ENCODE data around the gene CDH5.

CDH5 gene

GRCh38 chr16:66386629-66387622 lies 20.4 kb downstream of the CDH5 start:
- Histone ChIP-seq H3K79me2 (ENCODE audit: insufficient read depth, low read length) (no peaks in the 10 kb centered on the region), H2AFZ (ENCODE audit: low read depth, low read length, severe bottlenecking) (no peak overlapping the region), H3K9ac (ENCODE audit: low read length) (no peak overlapping the region), H4K20me1 (ENCODE audit: low read depth, low read length) (no peaks in the 10 kb centered on the region), H3K9me3 (ENCODE audit: insufficient read depth, low read length) (no peaks in the 10 kb centered on the region), H3K9me2 (replicated peaks; ENCODE audit: insufficient read depth, low read length) (no peaks in the 10 kb centered on the region), H3K27me3 (ENCODE audit: low read length) (no peaks in the 10 kb centered on the region), H3K36me3 (ENCODE audit: low read length) (no peaks in the 10 kb centered on the region), H3K4me3 (ENCODE audit: insufficient read depth, low read length, poor library complexity, severe bottlenecking) (no peak overlapping the region), H3F3A (ENCODE audit: insufficient read depth) (no peaks in the 10 kb centered on the region), H3K4me2 (ENCODE audit: low read depth, low read length, poor library complexity, severe bottlenecking) (no peak overlapping the region), H3K27ac (ENCODE audit: low read depth, low read length) (no peak overlapping the region)
- TF ChIP-seq EZH2phosphoT487 (conservative IDR thresholded peaks at IDR 0.05; ENCODE audit: low read length) (no peak), CTCF (IDR thresholded peaks at IDR 0.05; ENCODE audit: insufficient read depth, low read length, poor library complexity, severe bottlenecking) (no peak)

GRCh38 chr16:66387817-66388332 lies 21.4 kb downstream of the CDH5 start:
- no peak overlapping the region for H3K9ac ChIP-seq (ENCODE audit: low read length)
- no peak overlapping the region for H3K4me2 ChIP-seq (ENCODE audit: low read depth, low read length, poor library complexity, severe bottlenecking)
- no peaks in the 10 kb centered on the region for H3K36me3 ChIP-seq (ENCODE audit: low read length)
- H4K20me1 ChIP-seq (ENCODE audit: low read depth, low read length): no peaks in the 10 kb centered on the region
- H3F3A ChIP-seq (ENCODE audit: insufficient read depth): no peaks in the 10 kb centered on the region
- no peaks in the 10 kb centered on the region for H3K79me2 ChIP-seq (ENCODE audit: insufficient read depth, low read length)
- no peak overlapping the region for H3K4me3 ChIP-seq (ENCODE audit: insufficient read depth, low read length, poor library complexity, severe bottlenecking)
- H3K27ac ChIP-seq (ENCODE audit: low read depth, low read length): no peak overlapping the region
- no peaks in the 10 kb centered on the region for H3K9me2 ChIP-seq (replicated peaks; ENCODE audit: insufficient read depth, low read length)
- H2AFZ ChIP-seq (ENCODE audit: low read depth, low read length, severe bottlenecking): no peak overlapping the region
- no peaks in the 10 kb centered on the region for H3K9me3 ChIP-seq (ENCODE audit: insufficient read depth, low read length)
- no peak for TF ChIP-seq EZH2phosphoT487 (conservative IDR thresholded peaks at IDR 0.05; ENCODE audit: low read length)
- no peak for TF ChIP-seq CTCF (IDR thresholded peaks at IDR 0.05; ENCODE audit: insufficient read depth, low read length, poor library complexity, severe bottlenecking)
- H3K27me3 ChIP-seq (ENCODE audit: low read length): no peaks in the 10 kb centered on the region

- H4K20me1 ChIP-seq (ENCODE audit: low read depth, low read length): no peaks in the 10 kb centered on the region
- no peak overlapping the region for H3K4me3 ChIP-seq (ENCODE audit: insufficient read depth, low read length, poor library complexity, severe bottlenecking)
- H3K9me3 ChIP-seq (ENCODE audit: insufficient read depth, low read length): no peaks in the 10 kb centered on the region
- H3K9ac ChIP-seq (ENCODE audit: low read length): no peak overlapping the region
- no peaks in the 10 kb centered on the region for H3F3A ChIP-seq (ENCODE audit: insufficient read depth)
- H3K9me2 ChIP-seq (replicated peaks; ENCODE audit: insufficient read depth, low read length): no peaks in the 10 kb centered on the region
- H3K27ac ChIP-seq (ENCODE audit: low read depth, low read length): no peak overlapping the region
- no peaks in the 10 kb centered on the region for H3K79me2 ChIP-seq (ENCODE audit: insufficient read depth, low read length)
- no peak overlapping the region for H2AFZ ChIP-seq (ENCODE audit: low read depth, low read length, severe bottlenecking)
- H3K4me2 ChIP-seq (ENCODE audit: low read depth, low read length, poor library complexity, severe bottlenecking): no peak overlapping the region
- TF ChIP-seq EZH2phosphoT487 (conservative IDR thresholded peaks at IDR 0.05; ENCODE audit: low read length) (no peak), CTCF (IDR thresholded peaks at IDR 0.05; ENCODE audit: insufficient read depth, low read length, poor library complexity, severe bottlenecking) (no peak)
- H3K36me3 ChIP-seq (ENCODE audit: low read length): no peaks in the 10 kb centered on the region
- H3K27me3 ChIP-seq (ENCODE audit: low read length): no peaks in the 10 kb centered on the region
These were observed 22.1 kb downstream of the CDH5 start for GRCh38 chr16:66388350-66389139.

All from SU-DHL-6 (cell line).